G401 (cell line): Measurements from ENCODE around the gene NCBP2L. TPM values are rescaled to one million over a fixed set of nuclear protein-coding genes. Genes with fewer than 3 reads are reported as not detected.

Source experiments
- DNase-seq: peaks from one replicate; pipeline ENCODE4 v3.0.0-alpha.2; 2015; ENCODE audit warnings: low spot score
- in situ Hi-C: cut with HindIII; loops from 2 replicates; pipeline ENCODE4 v1.10.0; 2016; ENCODE audit warnings: low sequenced_read_pairs, mixed read lengths
- total RNA-seq: library from RNA; depleted of rRNA; stranded (reverse); fragments of >200 nt; shearing (Covaris generic); gene quantifications from 2 replicates; pipeline ENCODE4 v1.2.3, GENCODE V29; 2014

NCBP2L gene
- total RNA-seq, 1 experiment from 2014 or later = not detected

- in situ Hi-C loops = no loop called here
These were observed 26.6 kb upstream of the NCBP2L start for GRCh38 chrX:107750861-107751445.

GRCh38 chrX:107752043-107752442 is 25.5 kb upstream of the NCBP2L start:
- DNase-seq = peak; percentile 66

More at GRCh38 chrX:107750861-107751445, 26.6 kb upstream of the NCBP2L start:
- DNase-seq = no peak

GRCh38 chrX:107752714-107753113 is 24.8 kb upstream of the NCBP2L start:
- no peak for DNase-seq
- in situ Hi-C loops = no loop called here

More at GRCh38 chrX:107752043-107752442, 25.5 kb upstream of the NCBP2L start:
- in situ Hi-C loops = no loop called here

GRCh38 chrX:107753187-107753586 is 24.3 kb upstream of the NCBP2L start:
- in situ Hi-C loops = no loop called here
- no peak for DNase-seq

GRCh38 chrX:107755721-107756120 is 21.8 kb upstream of the NCBP2L start:
- DNase-seq = no peak
- in situ Hi-C loops = no loop called here

GRCh38 chrX:107758231-107758766 is 19.2 kb upstream of the NCBP2L start:
- in situ Hi-C loops = no loop called here
- no peak for DNase-seq

DNA sequence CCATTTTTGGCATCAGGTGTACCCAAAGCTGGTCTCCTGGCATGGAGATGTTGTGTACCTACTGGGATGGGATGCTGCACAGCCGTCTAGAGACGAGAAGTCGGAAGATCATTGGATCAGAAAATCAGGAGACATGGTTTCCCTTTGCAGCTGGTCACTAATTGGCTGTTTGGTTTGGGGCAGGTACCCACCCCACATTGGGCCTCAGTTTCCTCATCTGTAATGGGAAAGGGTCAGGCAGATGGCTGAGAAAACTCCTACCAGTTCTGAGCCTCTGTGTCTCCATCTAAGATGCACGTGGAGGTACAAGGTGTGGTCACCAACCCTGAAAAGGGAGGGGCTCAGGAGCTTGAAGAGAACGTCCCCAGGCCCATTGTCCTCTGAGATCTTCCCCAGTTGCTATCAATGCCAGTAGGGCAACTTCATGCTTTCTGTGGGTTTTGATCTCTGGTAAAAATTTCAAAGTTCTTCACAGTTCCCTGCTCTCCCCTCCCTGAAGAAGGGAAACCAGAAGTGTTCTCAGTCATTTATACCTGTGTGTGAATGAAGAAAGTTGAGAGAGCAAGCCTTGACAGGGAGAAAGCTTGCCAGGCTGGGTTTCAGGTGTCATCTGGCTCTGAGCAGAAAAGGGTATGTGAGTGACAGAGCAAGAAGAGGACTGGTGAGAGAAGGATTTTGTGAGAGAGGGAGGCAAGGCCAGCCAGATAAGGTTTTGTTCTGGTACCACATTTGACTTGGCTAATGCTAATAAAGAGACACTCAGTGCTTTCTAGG is 17.0 kb upstream of the NCBP2L start:
- in situ Hi-C loops = no loop called here
- no peak for DNase-seq

DNA sequence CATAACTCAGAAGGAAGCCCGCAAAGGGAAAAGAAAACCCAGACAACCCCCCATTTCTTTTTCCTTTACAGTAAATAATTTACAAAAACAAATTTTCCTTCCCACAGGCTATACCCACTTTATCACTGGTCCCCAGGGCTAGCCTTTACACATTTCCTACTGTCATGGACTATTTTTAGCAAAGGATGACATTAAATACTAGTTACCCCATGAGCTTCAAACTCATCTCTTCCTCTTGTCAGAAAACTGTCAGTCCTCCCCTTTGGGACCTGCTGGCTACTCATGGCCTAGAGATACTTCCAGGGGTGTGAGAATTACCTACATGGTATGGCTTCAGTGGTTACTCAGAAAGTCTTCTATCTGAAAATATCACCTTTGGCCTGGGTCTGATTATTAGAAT is 13.9 kb upstream of the NCBP2L start:
- in situ Hi-C loops = no loop called here

DNA sequence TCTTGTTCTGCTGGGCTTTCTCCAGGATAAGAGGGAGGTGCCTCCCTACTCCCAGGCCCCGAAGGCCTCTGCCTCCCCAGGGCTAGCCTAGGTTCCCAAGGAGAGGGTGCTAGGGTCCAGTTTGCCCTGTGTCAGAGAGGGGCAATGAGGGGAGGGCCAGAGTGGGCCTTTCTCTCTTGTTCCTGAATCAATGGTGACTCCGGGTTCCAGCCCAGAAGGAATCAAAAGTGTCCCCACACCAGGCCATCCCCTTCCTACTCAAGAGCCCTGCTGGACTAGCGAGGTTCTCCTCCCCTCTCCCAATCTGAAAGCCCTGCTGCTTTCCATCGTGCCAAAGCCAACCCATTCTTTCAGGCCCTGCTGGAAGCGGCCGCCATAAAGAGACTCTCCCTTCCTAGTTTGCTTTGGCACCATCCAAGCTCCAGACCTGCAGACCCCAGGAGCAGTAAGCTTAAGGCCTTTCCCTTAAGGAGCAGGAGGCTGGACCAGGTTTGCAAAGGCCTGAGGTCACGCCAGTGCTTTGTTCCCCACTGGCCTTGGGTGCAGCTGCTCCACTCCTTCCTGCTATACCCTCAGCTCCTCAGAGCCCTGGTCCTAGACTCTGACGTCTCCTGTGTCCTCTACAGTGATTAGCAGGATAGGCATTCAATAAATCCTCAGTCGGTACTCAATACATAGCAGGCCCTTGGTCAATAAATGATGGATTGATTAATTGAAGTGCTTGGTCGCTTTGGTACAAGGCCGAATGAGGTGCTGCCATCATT is 12.5 kb upstream of the NCBP2L start:
- in situ Hi-C loops = no loop called here
- no peak for DNase-seq

More for the DNA sequence above, 13.9 kb upstream of the NCBP2L start:
- no peak for DNase-seq

- peak; percentile 36 for DNase-seq
These were observed 10.9 kb upstream of the NCBP2L start for GRCh38 chrX:107766470-107767150.

DNA sequence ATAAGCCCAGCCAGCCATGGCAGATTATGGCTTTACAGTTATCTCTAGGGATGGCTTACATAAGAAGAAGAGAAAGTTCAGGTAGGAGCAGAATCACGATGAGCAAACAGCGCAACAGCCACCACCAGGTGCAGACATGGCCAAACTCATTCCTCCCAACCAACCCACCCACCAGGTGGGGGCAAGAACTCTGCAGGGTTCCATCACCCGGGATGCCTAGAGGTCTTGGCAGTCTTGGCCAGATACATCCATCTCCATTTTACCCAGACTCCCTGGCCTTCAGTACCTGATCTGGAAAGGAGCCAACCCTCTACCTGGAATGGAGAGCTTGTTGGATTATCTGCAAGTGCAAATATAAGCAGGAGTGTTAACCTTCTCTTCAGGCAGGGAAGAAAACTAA is 9.5 kb upstream of the NCBP2L start:
- in situ Hi-C loops = no loop called here
- no peak for DNase-seq

More at GRCh38 chrX:107766470-107767150, 10.9 kb upstream of the NCBP2L start:
- in situ Hi-C loops = no loop called here

DNA sequence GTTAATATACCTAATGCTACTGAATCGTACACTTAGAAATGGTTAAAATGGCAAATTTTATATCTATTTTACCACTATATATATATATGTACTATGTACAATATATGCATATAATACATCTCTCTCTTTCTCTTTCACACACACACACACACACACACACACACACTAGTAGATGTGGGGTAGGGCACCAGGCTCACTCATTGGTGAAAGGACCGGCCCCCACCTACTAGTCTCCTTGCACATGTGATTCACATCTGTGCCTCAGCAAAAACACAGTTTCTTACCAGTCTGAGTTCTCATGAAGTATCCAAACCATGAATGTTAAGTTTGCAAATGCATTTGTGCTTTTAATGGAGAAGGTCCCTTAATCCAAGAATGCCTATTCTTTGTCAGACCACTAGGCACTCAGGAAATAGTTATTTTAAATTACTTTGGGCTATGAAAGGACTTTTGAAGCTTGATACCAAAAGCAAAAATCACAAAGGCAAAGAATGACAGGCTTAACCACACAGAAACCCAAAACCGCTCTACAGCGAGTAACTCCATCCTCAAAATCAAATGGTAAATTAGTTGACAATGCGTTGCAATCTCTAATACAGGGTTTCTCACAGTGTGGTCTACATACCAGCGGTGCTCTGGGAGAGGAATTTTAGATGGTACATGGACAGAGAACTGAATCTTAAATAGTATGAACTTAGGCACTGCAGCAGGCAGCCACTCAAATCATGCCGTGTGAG is 7.8 kb upstream of the NCBP2L start:
- in situ Hi-C loops = no loop called here
- DNase-seq = no peak

- in situ Hi-C loops = no loop called here
- DNase-seq = no peak
These were observed 4.3 kb upstream of the NCBP2L start for GRCh38 chrX:107773206-107773605.

- DNase-seq = no peak
- in situ Hi-C loops = no loop called here
These were observed 3.6 kb upstream of the NCBP2L start for GRCh38 chrX:107773906-107774435.

- in situ Hi-C loops = no loop called here
- DNase-seq = no peak
These were observed 2.4 kb upstream of the NCBP2L start for GRCh38 chrX:107775000-107775733.

- in situ Hi-C loops = no loop called here
- peak; percentile 78 for DNase-seq
These were observed 1.6 kb upstream of the NCBP2L start, which contains the start of gene TSC22D3 for GRCh38 chrX:107775734-107776511. TSS of gene TSC22D3 (minus strand) at chrX:107775787. CDS start at chrX:107775419, 368 bp downstream.
